ENCODE results near the gene SPNS1. TPM values are rescaled to one million over a fixed set of nuclear protein-coding genes. Genes with fewer than 3 reads are reported as not detected.

Gene SPNS1
- total and polyA plus RNA-seq, 2 of the 8 experiments (the other 6 are each of a cell fraction or from before 2014, with no cell fraction given) = 48.8 to 66.9 TPM

- Histone ChIP-seq H2BK20ac (ENCODE audit: low read length) (no peak overlapping the region), H4K20me1 (replicated peaks in 1 of 2; ENCODE audit: control insufficient read depth in 1 of 2, insufficient read depth in 2 of 2, low read length in 2 of 2) (peaks cover 0 to 2% of the 10 kb centered on the region in 2 experiments), H2AFZ (ENCODE audit: low read length) (no peak overlapping the region), H4K8ac (ENCODE audit: extremely low read depth, insufficient read depth, low read length) (no peak overlapping the region), H3K4ac (replicated peaks; ENCODE audit: insufficient read length, low read depth, low read length) (no peak overlapping the region), H4K5ac (ENCODE audit: insufficient read length, low read depth, low read length) (no peak overlapping the region), H2BK5ac (ENCODE audit: low read depth, low read length) (no peak overlapping the region), H3K14ac (ENCODE audit: insufficient read length) (no peak overlapping the region), H3K27me3 (replicated peaks in 1 of 4; ENCODE audit: control insufficient read depth in 3 of 4, extremely low read depth in 1 of 4, insufficient read depth in 3 of 4, low read length in 3 of 4) (no peaks in the 10 kb centered on the region), H2BK15ac (ENCODE audit: low read length) (no peak overlapping the region), H2AK5ac (ENCODE audit: low read depth, low read length) (no peak overlapping the region), H3K27ac (ENCODE audit: low read depth, low read length) (no peak overlapping the region), H3K4me2 (ENCODE audit: insufficient read depth in 1 of 2, low read depth in 2 of 2, low read length in 2 of 2) (no peak overlapping the region), H4K91ac (replicated peaks; ENCODE audit: insufficient read length, low read length) (no peak overlapping the region), H3K79me2 (ENCODE audit: control insufficient read depth in 1 of 2, insufficient read depth in 2 of 2, low read length in 2 of 2) (no peaks in the 10 kb centered on the region), H2BK120ac (replicated peaks; ENCODE audit: low read depth, low read length) (no peak overlapping the region), H3K4me1 (replicated peaks in 1 of 4; ENCODE audit: control insufficient read depth in 3 of 4, insufficient read depth in 4 of 4, low read length in 3 of 4) (no peaks in the 10 kb centered on the region), H3K23ac (ENCODE audit: insufficient read length) (no peak overlapping the region), H3K9me3 (ENCODE audit: insufficient read depth in 2 of 2, low read depth in 1 of 2, low read length in 1 of 2) (peaks cover 5 to 7% of the 10 kb centered on the region in 2 experiments; a peak in 2 of 4 replicates), H3K9ac (replicated peaks in 1 of 4; ENCODE audit: extremely low read depth in 1 of 4, low read depth in 3 of 4, low read length in 3 of 4) (no peak overlapping the region), H3K36me3 (ENCODE audit: control insufficient read depth in 2 of 4, insufficient read depth in 4 of 4, low read length in 3 of 4) (peaks cover 0 to 12% (median 4%) of the 10 kb centered on the region in 4 experiments; a peak in 4 of 8 replicates), H3K18ac (ENCODE audit: extremely low read depth, low read length) (no peak overlapping the region), H3K79me1 (ENCODE audit: low read depth, low read length) (no peaks in the 10 kb centered on the region), H3K4me3 (ENCODE audit: extremely low read depth in 1 of 4, insufficient read depth in 2 of 4, low read depth in 3 of 4, low read length in 4 of 4) (no peak overlapping the region), H2BK12ac (ENCODE audit: low read depth, low read length) (no peak overlapping the region), H3K56ac (replicated peaks; ENCODE audit: insufficient read length, low read depth, low read length) (no peak overlapping the region), H3K23me2 (ENCODE audit: low read depth, low read length) (no peaks in the 10 kb centered on the region)
- DNase-seq (ENCODE audit: low read depth in 1 of 2, low spot score in 2 of 2) (no peak), FAIRE-seq (no peak)
- CTCF ChIA-PET (ENCODE audit: partially characterized antibody) = interaction anchor here (0.9 to 4.0 kb wide), 4 partner anchors 8 to 15 kb away, joined by 3 to 25 read pairs (median 14); partner anchors contain the start of gene SPNS1
- POLR2A ChIA-PET (ENCODE audit: partially characterized antibody) = interaction anchor here (1.8 to 2.1 kb wide), 2 partner anchors 8 to 12 kb away, joined by 5 to 8 read pairs; partner anchors contain the start of gene SPNS1
- no peak for TF ChIP-seq SIRT6 (IDR thresholded peaks at IDR 0.05; ENCODE audit: low read length)
- no peak for TF ChIP-seq RNF2 (IDR thresholded peaks at IDR 0.05; ENCODE audit: borderline replicate concordance, low read depth, low read length, missing control alignments, poor library complexity, severe bottlenecking)
- TF ChIP-seq SIN3A (conservative IDR thresholded peaks at IDR 0.05 in 1 of 2, IDR thresholded peaks at IDR 0.05 in 1 of 2; ENCODE audit: low read depth in 1 of 2, low read length in 2 of 2) = no peak
- TF ChIP-seq TEAD4 (IDR thresholded peaks at IDR 0.05; ENCODE audit: low read depth, low read length) = no peak
- no peak for TF ChIP-seq GABPA (IDR thresholded peaks at IDR 0.05; ENCODE audit: borderline replicate concordance, insufficient read depth, low read length)
- no peak for TF ChIP-seq RXRA (IDR thresholded peaks at IDR 0.05; ENCODE audit: insufficient read depth, low read depth, low read length)
- TF ChIP-seq BACH1 (IDR thresholded peaks at IDR 0.05; ENCODE audit: low read length) = no peak
- no peak for TF ChIP-seq CEBPB (IDR thresholded peaks at IDR 0.05; ENCODE audit: low read depth, low read length)
- TF ChIP-seq YY1 (IDR thresholded peaks at IDR 0.05; ENCODE audit: low read depth, low read length) = no peak
- no peak for TF ChIP-seq KDM5A (IDR thresholded peaks at IDR 0.05; ENCODE audit: low read length)
- TF ChIP-seq POLR2AphosphoS5 (IDR thresholded peaks at IDR 0.05; ENCODE audit: low read depth, low read length) = no peak
- no peak for TF ChIP-seq SP1 (IDR thresholded peaks at IDR 0.05; ENCODE audit: low read depth, low read length)
- TF ChIP-seq, protein P1, sequence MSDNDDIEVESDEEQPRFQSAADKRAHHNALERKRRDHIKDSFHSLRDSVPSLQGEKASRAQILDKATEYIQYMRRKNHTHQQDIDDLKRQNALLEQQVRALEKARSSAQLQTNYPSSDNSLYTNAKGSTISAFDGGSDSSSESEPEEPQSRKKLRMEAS (IDR thresholded peaks at IDR 0.05) = no peak
- 92% methylated on average over 8 of the region's 9 CpGs; no CpG with 5 or more reads in 1 of the 2 experiments for WGBS, 2 experiments (ENCODE audit: extremely low coverage in 1 of 2, insufficient coverage in 1 of 2, insufficient read length in 1 of 2, insufficient replicate concordance in 2 of 2, low coverage in 1 of 2, low lambda C conversion rate in 2 of 2, missing lambda C conversion rate in 1 of 2)
Observed at GRCh38 chr16:28986046-28986445, 11.5 kb downstream of the SPNS1 start.

All from H1 (cell line).